CD4-positive, alpha-beta T cell treated with Interleukin-17A for 4 hours (primary cell): ENCODE results near the gene THEM4.
"Not testable (repeated sequence)": the region's sequence is repeated elsewhere in the genome, so short reads cannot be mapped to it uniquely, and the experiment has no call there.

ENCODE experiments used
- DNase-seq: peaks from one replicate; pipeline ENCODE4 v3.0.0-alpha.2; 2020; ENCODE audit warnings: mixed read lengths

The THEM4 gene

DNA sequence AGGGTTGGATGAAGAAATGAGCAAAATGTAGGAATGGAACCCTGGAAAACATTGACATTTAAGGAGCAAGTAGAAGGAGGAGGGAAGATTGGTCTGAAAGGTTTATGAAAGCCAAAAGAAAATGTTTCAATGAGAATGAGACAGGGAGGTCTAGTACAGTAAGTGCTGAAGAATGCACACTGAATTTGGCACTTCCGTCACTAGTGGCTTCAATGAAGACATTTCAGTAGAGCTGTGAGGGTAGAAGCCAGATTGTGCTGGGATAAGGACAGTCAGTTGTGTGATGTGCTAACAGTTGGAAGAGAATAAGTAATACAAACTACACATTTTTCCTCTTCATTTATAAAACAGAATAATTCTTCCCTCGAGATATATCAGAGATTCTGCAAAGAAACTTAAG, 17.1 kb downstream of the THEM4 start:
- DNase-seq, result no peak

- peak; percentile 32 for DNase-seq
These were observed 17.8 kb downstream of the THEM4 start for GRCh38 chr1:151891512-151891911.

DNA sequence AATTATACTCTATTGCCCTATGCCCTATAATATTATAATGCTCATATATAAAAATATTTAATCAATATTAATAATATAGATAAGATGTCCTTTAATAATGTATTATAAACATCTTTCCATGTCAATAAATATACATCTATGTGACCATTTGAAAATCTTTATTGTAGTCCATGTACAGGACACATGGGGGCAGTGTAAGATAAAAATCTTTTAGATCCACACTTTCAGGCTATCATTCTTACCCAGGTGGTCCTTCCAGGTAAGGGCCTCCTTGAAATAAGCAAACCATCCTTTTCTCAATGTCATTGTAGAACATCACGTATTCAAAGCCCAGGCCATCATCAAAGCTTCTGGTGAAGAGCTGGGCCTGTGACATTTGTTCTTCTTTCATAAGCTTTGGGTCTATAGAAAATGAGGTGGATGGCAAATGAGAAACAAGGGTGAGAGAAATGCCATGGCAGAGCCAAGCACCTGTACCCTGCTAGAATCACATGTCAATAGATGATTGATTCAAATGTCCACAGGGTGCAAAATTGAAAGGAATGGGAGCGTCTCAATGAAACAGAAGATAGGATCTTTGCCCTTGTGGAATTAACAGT, 20.2 kb downstream of the THEM4 start:
- DNase-seq, result no peak

- DNase-seq, result no peak
These were observed 22.3 kb downstream of the THEM4 start for GRCh38 chr1:151887028-151887427.

GRCh38 chr1:151885479-151885878, 23.8 kb downstream of the THEM4 start:
- DNase-seq, result no peak

DNA sequence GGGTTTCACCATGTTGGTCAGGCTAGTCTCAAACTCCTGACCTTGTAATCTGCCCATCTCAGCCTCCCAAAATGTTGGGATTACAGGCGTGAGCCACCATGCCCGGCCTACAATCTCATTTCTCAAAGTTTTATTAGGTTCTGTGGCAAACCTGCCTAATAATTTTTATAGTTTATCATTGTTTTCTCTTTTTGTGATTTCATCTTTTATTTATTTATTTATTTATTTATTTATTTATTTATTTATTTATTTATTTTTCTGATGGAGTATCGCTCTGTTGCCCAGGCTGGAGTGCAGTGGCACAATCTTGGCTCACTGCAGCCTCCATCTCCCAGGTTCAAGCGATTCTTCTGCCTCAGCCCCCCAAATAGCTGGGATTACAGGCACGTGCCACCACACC, 24.4 kb downstream of the THEM4 start:
- DNase-seq, result not testable (repeated sequence)

GRCh38 chr1:151884445-151884844, 24.9 kb downstream of the THEM4 start:
- DNase-seq, result not testable (repeated sequence)

DNA sequence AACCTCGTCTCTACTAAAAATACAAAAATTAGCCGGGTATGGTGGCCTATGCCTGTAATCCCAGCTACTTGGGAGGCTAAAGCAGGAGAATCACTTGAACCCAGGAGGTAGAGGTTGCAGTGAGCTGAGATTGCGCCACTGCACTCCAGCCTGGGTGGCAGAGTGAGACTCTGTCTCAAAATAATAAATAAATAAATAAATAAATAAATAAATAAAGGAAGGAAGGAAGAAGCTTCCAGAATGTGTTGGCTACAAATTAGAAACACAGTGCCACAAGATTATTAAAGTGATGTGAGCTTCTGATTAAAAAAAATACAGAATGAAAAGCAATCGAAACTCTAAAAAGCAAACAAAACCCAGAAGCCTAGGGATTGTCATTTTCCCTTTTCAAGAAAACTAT, 25.4 kb downstream of the THEM4 start:
- DNase-seq, result not testable (repeated sequence)

- not testable (repeated sequence) for DNase-seq
These were observed 26.4 kb downstream of the THEM4 start for GRCh38 chr1:151882918-151883317.

DNA sequence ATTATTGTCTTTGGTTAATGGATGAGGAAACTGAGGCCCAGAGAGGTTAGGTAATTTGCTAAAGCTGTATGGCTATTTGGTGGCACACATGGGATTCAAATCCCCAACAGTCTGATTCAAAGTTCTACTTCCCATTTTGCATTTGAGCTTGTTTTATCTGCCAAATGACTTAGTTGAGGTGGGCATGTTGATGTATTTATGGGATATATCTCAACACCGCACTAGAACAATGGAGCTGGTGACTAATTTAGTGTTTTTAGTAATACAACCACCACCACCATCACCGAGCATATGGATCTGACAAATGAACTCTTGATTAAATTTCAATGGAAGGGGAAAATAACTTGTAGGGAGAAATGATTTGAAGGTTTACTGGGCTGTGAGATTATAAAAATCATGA, 26.8 kb downstream of the THEM4 start:
- no peak for DNase-seq

- DNase-seq, result no peak
These were observed 27.8 kb downstream of the THEM4 start for GRCh38 chr1:151881479-151881878.

GRCh38 chr1:151875419-151876097, 33.8 kb downstream of the THEM4 start:
- DNase-seq, result no peak

DNA sequence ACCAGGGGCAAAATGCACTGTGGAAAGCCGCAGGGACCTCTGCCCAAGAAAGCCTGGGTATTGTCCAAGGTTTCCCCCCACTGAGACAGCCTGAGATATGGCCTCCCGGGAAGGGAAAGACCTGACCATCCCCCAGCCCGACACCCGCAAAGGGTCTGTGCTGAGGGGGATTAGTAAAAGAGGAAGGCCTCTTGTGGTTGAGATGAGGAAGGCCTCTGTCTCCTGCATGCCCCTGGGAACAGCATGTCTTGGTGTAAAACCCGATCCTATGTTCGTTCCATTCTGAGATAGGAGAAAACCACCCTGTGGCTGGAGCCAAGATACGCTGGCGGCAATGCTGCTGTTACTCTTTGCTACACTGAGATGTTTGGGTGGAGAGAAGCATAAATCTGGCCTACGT, 36.5 kb downstream of the THEM4 start:
- not testable (repeated sequence) for DNase-seq

DNA sequence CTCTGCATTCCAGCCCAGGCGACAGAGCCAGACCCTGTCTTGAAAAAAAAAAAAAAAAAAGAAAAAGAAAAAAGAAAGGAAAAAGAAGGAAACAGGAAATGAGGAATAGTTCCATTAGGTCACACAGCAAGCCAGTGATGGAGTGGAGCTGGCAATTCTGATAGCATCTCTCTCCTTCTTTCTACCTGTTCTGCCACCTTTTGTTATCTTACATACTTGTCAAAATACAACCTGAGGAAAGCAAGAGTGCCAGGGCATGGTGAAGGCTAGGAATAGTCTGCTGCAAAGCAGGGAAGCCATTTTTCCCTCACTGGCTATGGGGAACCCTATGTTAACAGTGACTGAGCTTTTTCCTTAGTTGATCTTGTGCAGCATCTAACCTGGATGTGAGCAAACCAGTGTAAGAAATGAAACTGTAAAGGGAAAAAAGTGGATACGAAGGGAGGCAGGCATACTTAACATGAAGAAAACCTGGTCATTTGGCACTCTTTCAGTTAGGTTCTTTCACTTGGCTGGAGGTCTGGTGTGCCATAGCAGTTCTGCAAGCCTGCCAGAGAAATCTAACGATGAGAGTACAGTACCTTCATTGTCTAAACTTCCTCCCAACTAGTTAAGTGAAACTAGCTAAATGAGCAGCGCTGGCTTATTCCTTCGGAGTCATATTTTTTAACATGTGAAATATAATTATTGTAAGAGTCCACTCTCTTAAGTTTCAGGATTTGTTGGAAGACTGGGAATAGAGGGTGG, 37.9 kb downstream of the THEM4 start:
- no peak for DNase-seq

DNA sequence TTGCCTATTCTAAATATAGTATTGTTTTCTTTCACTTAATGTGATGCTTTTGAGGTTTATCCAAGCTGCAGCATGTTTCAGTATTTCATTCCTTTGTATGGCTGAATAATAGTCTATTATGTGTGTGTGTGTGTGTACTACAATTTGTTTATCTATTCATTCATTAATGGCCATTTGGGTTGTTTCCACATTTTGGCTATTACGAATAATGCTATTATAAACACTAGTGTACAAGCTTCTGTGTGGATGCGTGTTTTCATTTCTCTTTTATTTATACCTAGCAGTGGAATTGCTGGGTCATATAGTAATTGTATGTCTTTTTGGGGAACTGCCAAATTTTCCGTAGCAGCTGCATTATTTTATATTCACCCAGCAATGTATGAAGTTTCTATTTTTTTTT, 40.8 kb downstream of the THEM4 start:
- no peak for DNase-seq

DNA sequence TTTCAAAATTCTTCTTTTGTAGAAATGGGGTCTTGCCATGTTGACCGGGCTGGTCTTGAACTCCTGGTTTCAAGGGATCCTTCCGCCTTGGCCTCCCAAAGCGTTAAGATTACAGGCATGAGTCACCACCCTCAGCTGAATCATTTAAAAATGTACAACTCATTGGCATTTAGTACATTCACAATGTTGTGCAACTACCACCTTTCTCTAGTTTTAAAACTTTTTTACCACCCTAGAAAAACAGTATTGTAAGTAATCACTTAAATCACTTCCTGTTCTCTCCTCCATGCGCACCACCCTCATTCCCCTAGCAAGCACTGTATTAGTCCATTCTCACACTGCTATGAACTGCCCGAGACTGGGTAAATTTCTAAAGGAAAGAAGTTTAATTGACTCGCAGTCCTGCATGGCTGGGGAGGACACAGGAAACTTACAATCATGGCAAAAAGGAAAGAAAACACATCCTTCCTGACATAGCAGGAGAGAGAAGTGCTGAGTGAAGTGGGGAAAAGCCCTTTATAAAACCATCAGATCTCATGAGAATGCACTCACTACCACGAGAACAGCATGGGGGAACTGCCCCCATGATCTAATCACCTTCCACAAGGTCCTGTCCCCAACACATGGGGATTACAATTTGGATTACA, 41.4 kb downstream of the THEM4 start:
- DNase-seq, result no peak

GRCh38 chr1:151867321-151867720, 42.0 kb downstream of the THEM4 start:
- no peak for DNase-seq

- no peak for DNase-seq
These were observed 44.9 kb downstream of the THEM4 start for GRCh38 chr1:151864411-151864810.

DNA sequence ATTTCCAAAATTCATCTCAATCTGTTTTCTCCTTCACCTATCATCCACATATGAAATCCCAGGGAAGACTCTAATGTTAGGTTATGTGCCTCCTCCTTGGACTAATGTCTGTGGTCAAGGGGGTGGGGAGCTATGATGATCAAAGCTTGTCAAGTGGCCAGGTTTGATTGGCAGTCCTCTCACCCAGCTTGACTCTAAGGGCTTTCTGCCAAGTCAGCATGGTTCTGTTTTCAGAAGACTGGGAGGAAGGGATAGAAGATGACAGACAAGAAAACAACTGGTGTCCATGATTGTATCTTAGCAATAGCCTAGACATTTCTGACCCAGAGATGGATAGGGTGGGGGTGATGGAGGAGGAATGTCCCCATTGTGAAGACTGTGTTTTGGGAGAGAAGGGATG, 46.7 kb downstream of the THEM4 start:
- no peak for DNase-seq

DNA sequence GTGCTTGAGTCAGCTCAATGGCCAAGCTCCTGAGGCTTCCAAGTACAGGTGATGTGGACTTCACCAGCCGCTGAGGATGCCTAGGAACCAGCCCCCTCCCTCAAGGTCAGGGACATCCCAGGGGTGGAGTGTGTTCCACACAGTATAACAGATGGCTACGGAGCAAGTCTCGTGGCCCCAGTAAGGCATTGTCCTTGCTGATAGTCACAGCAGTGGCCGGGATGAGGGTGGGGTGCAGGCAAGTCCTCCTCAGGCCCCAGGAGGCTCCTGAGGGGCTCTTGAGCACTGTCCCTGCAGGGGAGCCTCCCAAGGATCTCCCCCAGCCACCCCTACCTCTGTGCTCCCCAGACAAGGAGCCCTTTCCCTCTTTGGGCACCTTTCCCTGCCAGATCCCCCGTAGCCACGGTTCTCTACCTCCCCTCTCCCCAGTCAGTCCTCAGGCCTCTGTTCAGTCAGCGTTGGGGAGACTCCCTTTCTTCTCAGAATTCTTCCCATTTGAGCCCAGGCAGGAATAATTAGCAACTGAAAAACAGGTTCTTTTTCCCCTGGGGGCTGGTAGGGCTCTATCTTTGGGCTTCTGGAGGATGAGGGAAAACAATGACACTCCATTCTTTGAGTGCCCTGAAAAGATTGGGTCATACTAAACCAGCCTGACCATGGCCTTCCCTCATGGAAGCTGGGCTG, 48.7 kb downstream of the THEM4 start:
- DNase-seq, result no peak

DNA sequence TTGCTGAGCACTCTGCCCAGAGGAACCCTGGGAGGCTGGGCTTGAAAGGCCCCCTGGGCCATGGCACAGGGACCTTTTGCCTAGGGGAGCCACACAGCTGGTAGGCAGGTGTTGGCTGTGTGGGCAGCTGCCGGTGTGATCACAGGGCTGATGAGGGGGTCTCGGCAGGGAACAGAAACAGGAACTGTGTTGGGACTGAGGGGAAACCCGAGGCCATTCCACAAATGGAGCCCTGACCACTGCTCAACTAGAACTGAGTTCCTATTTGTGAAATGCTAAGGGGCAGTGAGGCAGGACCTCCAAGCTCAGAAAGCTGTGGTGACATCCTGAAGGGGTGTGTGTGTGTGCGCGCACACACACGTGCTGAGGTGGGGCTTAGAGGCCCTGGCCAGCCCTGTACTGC, 49.4 kb downstream of the THEM4 start:
- DNase-seq, result no peak

GRCh38 chr1:151858886-151859665, 50.2 kb downstream of the THEM4 start:
- DNase-seq, result no peak
